Neural crest cell (in vitro differentiated cells): ENCODE measurements around the gene PSMG3. TPM values are rescaled to one million over a fixed set of nuclear protein-coding genes. Genes with fewer than 3 reads are reported as not detected.

Experiments
- DNase-seq: peaks from one replicate; pipeline ENCODE4 v3.0.0; 2021; ENCODE audit warnings: low read depth, mixed read lengths, low spot score
- H3K27ac Mint-ChIP-seq: one replicate; pipeline ENCODE4 v1.8.0; 2021; ENCODE audit warnings: mild to moderate bottlenecking, mixed read lengths; ENCODE audit not compliant: unreplicated experiment
- H3K27me3 Mint-ChIP-seq: 2 replicates; pipeline ENCODE4 v1.8.0; 2021; ENCODE audit warnings: low read depth, mild to moderate bottlenecking, mixed read lengths
- H3K36me3 Mint-ChIP-seq: 2 replicates; pipeline ENCODE4 v1.8.0; 2021; ENCODE audit warnings: low read depth, mild to moderate bottlenecking, mixed read lengths
- H3K4me1 Mint-ChIP-seq: 2 replicates; pipeline ENCODE4 v1.8.0; 2021; ENCODE audit warnings: mixed read lengths
- H3K4me3 Mint-ChIP-seq: one replicate; pipeline ENCODE4 v1.8.0; 2021; ENCODE audit warnings: mild to moderate bottlenecking, mixed read lengths
- H3K9me3 Mint-ChIP-seq: 2 replicates; pipeline ENCODE4 v1.8.0; 2021; ENCODE audit warnings: mixed read lengths
- CTCF ChIP-seq: fragments of 200-600 bp; sonication (generic); conservative IDR thresholded peaks from 2 replicates; pipeline ENCODE4 v1.5.0; 2021; ENCODE audit warnings: antibody characterized with exemption, mild to moderate bottlenecking
- total RNA-seq: library from RNA; stranded (reverse); gene quantifications from 2 replicates; pipeline ENCODE4 v1.2.1, GENCODE V29; 2021

The PSMG3 gene
- total RNA-seq, 1 donor from 2014 or later: 57.8 TPM

GRCh38 chr7:1599640-1600395 lies 30.0 kb upstream of the PSMG3 start:
- no peak for DNase-seq
- H3K27ac Mint-ChIP-seq: no peak overlapping the region
- H3K27me3 Mint-ChIP-seq: no peaks in the 10 kb centered on the region
- no peak for TF ChIP-seq CTCF
- no peaks in the 10 kb centered on the region for H3K9me3 Mint-ChIP-seq
- H3K4me1 Mint-ChIP-seq: no peaks in the 10 kb centered on the region
- H3K36me3 Mint-ChIP-seq: no peaks in the 10 kb centered on the region
- no peak overlapping the region for H3K4me3 Mint-ChIP-seq

GRCh38 chr7:1598961-1599639 lies 29.3 kb upstream of the PSMG3 start:
- no peak overlapping the region for H3K27ac Mint-ChIP-seq
- no peaks in the 10 kb centered on the region for H3K9me3 Mint-ChIP-seq
- no peaks in the 10 kb centered on the region for H3K27me3 Mint-ChIP-seq
- no peak for DNase-seq
- TF ChIP-seq CTCF: no peak
- H3K4me1 Mint-ChIP-seq: no peaks in the 10 kb centered on the region
- H3K4me3 Mint-ChIP-seq: no peak overlapping the region
- H3K36me3 Mint-ChIP-seq: no peaks in the 10 kb centered on the region

- no peak overlapping the region for H3K27ac Mint-ChIP-seq
- H3K4me1 Mint-ChIP-seq: no peaks in the 10 kb centered on the region
- H3K36me3 Mint-ChIP-seq: no peaks in the 10 kb centered on the region
- no peaks in the 10 kb centered on the region for H3K9me3 Mint-ChIP-seq
- H3K4me3 Mint-ChIP-seq: no peak overlapping the region
- TF ChIP-seq CTCF: no peak
- peaks cover 2% of the 10 kb centered on the region for H3K27me3 Mint-ChIP-seq
- DNase-seq: no peak
Measured at GRCh38 chr7:1598286-1598685, 28.5 kb upstream of the PSMG3 start.

GRCh38 chr7:1597791-1598190 lies 28.0 kb upstream of the PSMG3 start:
- no peak overlapping the region for H3K4me3 Mint-ChIP-seq
- H3K4me1 Mint-ChIP-seq: no peaks in the 10 kb centered on the region
- H3K27ac Mint-ChIP-seq: no peak overlapping the region
- no peak for DNase-seq
- H3K27me3 Mint-ChIP-seq: peaks cover 6% of the 10 kb centered on the region
- TF ChIP-seq CTCF: no peak
- H3K9me3 Mint-ChIP-seq: no peaks in the 10 kb centered on the region
- H3K36me3 Mint-ChIP-seq: no peaks in the 10 kb centered on the region

GRCh38 chr7:1597066-1597760 lies 27.4 kb upstream of the PSMG3 start:
- Mint-ChIP-seq H3K27ac (peak overlapping the region; percentile 58), H3K4me1 (no peaks in the 10 kb centered on the region), H3K9me3 (no peaks in the 10 kb centered on the region), H3K4me3 (no peak overlapping the region), H3K36me3 (no peaks in the 10 kb centered on the region), H3K27me3 (peaks cover 12% of the 10 kb centered on the region)
- no peak for DNase-seq
- TF ChIP-seq CTCF: no peak
